H9 (cell line): ENCODE results near the gene KRTAP5-9. TPM values are rescaled to one million over a fixed set of nuclear protein-coding genes. Genes with fewer than 3 reads are reported as not detected.

ENCODE experiments used
- DNase-seq: peaks from one replicate; pipeline ENCODE4 v3.0.0-alpha.2; 2017
- H2AFZ ChIP-seq: one replicate; pipeline ENCODE4 v1.6.1; 2013; ENCODE audit warnings: mild to moderate bottlenecking, low read length, control low read depth, moderate library complexity
- H2AK5ac ChIP-seq: 2 replicates; pipeline ENCODE4 v1.6.1; 2013; ENCODE audit warnings: low read length, control low read depth, mixed read lengths; ENCODE audit not compliant: insufficient read length
- H2BK120ac ChIP-seq: one replicate; pipeline ENCODE4 v1.6.1; 2013; ENCODE audit warnings: low read depth, mild to moderate bottlenecking, low read length, control low read depth, inconsistent platforms; ENCODE audit not compliant: poor library complexity, severe bottlenecking
- H2BK12ac ChIP-seq: 2 replicates; pipeline ENCODE4 v1.6.1; 2013; ENCODE audit warnings: low read length, control low read depth, mixed read lengths, low read depth; ENCODE audit not compliant: insufficient read length
- H2BK15ac ChIP-seq: 2 replicates; pipeline ENCODE4 v1.6.1; 2013; ENCODE audit warnings: low read depth, low read length, control low read depth
- H2BK20ac ChIP-seq: one replicate; pipeline ENCODE4 v1.6.1; 2013; ENCODE audit warnings: low read depth, mild to moderate bottlenecking, low read length, control low read depth, inconsistent platforms; ENCODE audit not compliant: poor library complexity, severe bottlenecking
- H2BK5ac ChIP-seq: 2 replicates; pipeline ENCODE4 v1.6.1; 2013; ENCODE audit warnings: low read length, control low read depth, mixed read lengths; ENCODE audit not compliant: insufficient read length
- H3K14ac ChIP-seq: 2 replicates; pipeline ENCODE4 v1.6.1; 2013; ENCODE audit warnings: low read length, control low read depth; ENCODE audit not compliant: insufficient read depth
- H3K18ac ChIP-seq: 2 replicates; pipeline ENCODE4 v1.6.1; 2013; ENCODE audit warnings: low read depth, mild to moderate bottlenecking, mixed read lengths, low read length, control low read depth; ENCODE audit not compliant: insufficient read length
- H3K23ac ChIP-seq: 2 replicates; pipeline ENCODE4 v1.6.1; 2013; ENCODE audit warnings: low read length, control low read depth, mixed read lengths, low read depth; ENCODE audit not compliant: insufficient read length
- H3K23me2 ChIP-seq: 2 replicates; pipeline ENCODE4 v1.6.1; 2013; ENCODE audit warnings: low read depth, mild to moderate bottlenecking, mixed read lengths, low read length, control low read depth; ENCODE audit not compliant: insufficient read length, poor library complexity, severe bottlenecking
- H3K27ac ChIP-seq: 2 replicates; pipeline ENCODE4 v1.5.1; 2013; ENCODE audit warnings: low read length, control low read depth, mixed read lengths, low read depth; ENCODE audit not compliant: insufficient read length
- H3K27me3 ChIP-seq: 2 replicates; pipeline ENCODE4 v1.6.1; 2013; ENCODE audit warnings: low read length, control low read depth, inconsistent platforms; ENCODE audit not compliant: insufficient read depth
- H3K4ac ChIP-seq: 2 replicates; pipeline ENCODE4 v1.6.1; 2013; ENCODE audit warnings: low read depth, mild to moderate bottlenecking, control low read depth, inconsistent platforms, low read length, moderate library complexity
- H3K4me1 ChIP-seq: 2 replicates; pipeline ENCODE4 v1.6.1; 2013; ENCODE audit warnings: low read length, control low read depth, inconsistent platforms; ENCODE audit not compliant: insufficient read depth
- H3K4me2 ChIP-seq: 2 replicates; pipeline ENCODE4 v1.6.1; 2013; ENCODE audit warnings: low read length, control low read depth, mixed read lengths; ENCODE audit not compliant: insufficient read length, insufficient read depth
- H3K56ac ChIP-seq: 2 replicates; pipeline ENCODE4 v1.6.1; 2013; ENCODE audit warnings: low read depth, mild to moderate bottlenecking, mixed read lengths, low read length, control low read depth; ENCODE audit not compliant: insufficient read length
- H3K79me1 ChIP-seq: 2 replicates; pipeline ENCODE4 v1.6.1; 2013; ENCODE audit warnings: low read depth, mild to moderate bottlenecking, moderate library complexity, low read length, control low read depth, inconsistent platforms; ENCODE audit not compliant: insufficient read depth, poor library complexity, severe bottlenecking
- H3K79me2 ChIP-seq: 2 replicates; pipeline ENCODE4 v1.6.1; 2013; ENCODE audit warnings: low read length, control low read depth, inconsistent platforms; ENCODE audit not compliant: insufficient read depth
- H3K9ac ChIP-seq: 2 replicates; pipeline ENCODE4 v1.6.1; 2013; ENCODE audit warnings: low read length, control low read depth, mixed read lengths; ENCODE audit not compliant: insufficient read length; ENCODE audit errors: extremely low read depth
- H3K9me3 ChIP-seq: one replicate; pipeline ENCODE4 v1.6.1; 2013; ENCODE audit warnings: low read depth, low read length, inconsistent platforms; ENCODE audit not compliant: control insufficient read depth
- H3T11ph ChIP-seq: one replicate; pipeline ENCODE4 v1.6.1; 2013; ENCODE audit warnings: mild to moderate bottlenecking, low read length, control low read depth, inconsistent platforms
- H4K20me1 ChIP-seq: one replicate; pipeline ENCODE4 v1.6.1; 2013; ENCODE audit not compliant: control insufficient read depth, insufficient read length, insufficient read depth
- H4K5ac ChIP-seq: 2 replicates; pipeline ENCODE4 v1.6.1; 2013; ENCODE audit warnings: low read depth, mild to moderate bottlenecking, mixed read lengths, low read length, control low read depth; ENCODE audit not compliant: insufficient read length
- H4K8ac ChIP-seq: replicated peaks from 2 replicates; pipeline ENCODE4 v1.6.1; 2013; ENCODE audit warnings: low read length, control low read depth, mixed read lengths, low read depth; ENCODE audit not compliant: insufficient read length
- H4K91ac ChIP-seq: 2 replicates; pipeline ENCODE4 v1.6.1; 2013; ENCODE audit warnings: low read depth, mild to moderate bottlenecking, moderate library complexity, mixed read lengths, low read length, control low read depth; ENCODE audit not compliant: insufficient read length
- H3K27ac Mint-ChIP-seq, 3 experiments: 2 replicates in 2 of 3; 3 replicates in 1 of 3; pipeline ENCODE4 v1.8.0; 2020 to 2021; ENCODE audit warnings: mixed read lengths in 3 of 3, mild to moderate bottlenecking in 1 of 3, moderate library complexity in 1 of 3
- H3K27me3 Mint-ChIP-seq: 2 replicates; pipeline ENCODE4 v1.8.0; 2021; ENCODE audit warnings: low read depth, mild to moderate bottlenecking, moderate library complexity, mixed read lengths
- H3K36me3 Mint-ChIP-seq, 3 experiments: 2 replicates in 2 of 3; 3 replicates in 1 of 3; pipeline ENCODE4 v1.8.0; 2020 to 2021; ENCODE audit warnings: low read depth in 3 of 3, mixed read lengths in 3 of 3; ENCODE audit not compliant: insufficient read depth in 1 of 3
- H3K4me1 Mint-ChIP-seq, 2 experiments: 2 replicates each; pipeline ENCODE4 v1.8.0; 2020; ENCODE audit warnings: mixed read lengths in 2 of 2
- H3K4me3 Mint-ChIP-seq, 2 experiments: 2 replicates in 1 of 2; 3 replicates in 1 of 2; pipeline ENCODE4 v1.8.0; 2020 to 2021; ENCODE audit warnings: mild to moderate bottlenecking in 2 of 2, mixed read lengths in 2 of 2, moderate library complexity in 1 of 2
- H3K9me3 Mint-ChIP-seq, 2 experiments: 2 replicates in 1 of 2; 3 replicates in 1 of 2; pipeline ENCODE4 v1.8.0; 2020; ENCODE audit warnings: mild to moderate bottlenecking in 2 of 2, mixed read lengths in 2 of 2, moderate library complexity in 1 of 2
- CTCF ChIP-seq: fragments of 200-600 bp; sonication (generic); conservative IDR thresholded peaks from 3 replicates; pipeline ENCODE4 v1.8.0; 2021; ENCODE audit warnings: antibody characterized with exemption, mild to moderate bottlenecking
- WGBS: extraction: QIAGEN DNeasy Blood & Tissue Kit; methylation state at CpG from one replicate; pipeline ENCODE4 v1.1.7; 2013; ENCODE audit warnings: missing lambda C conversion rate, low lambda C conversion rate, mixed read lengths; ENCODE audit not compliant: insufficient read length; ENCODE audit errors: extremely low coverage; 5-methylcytosine and 5-hydroxymethylcytosine counted together
- long read RNA-seq: library from polyadenylated mRNA; unstranded; transcript quantifications from one replicate; pipeline ENCODE4 v2.0.0, GENCODE V29; 2020
- total RNA-seq: library from RNA; stranded (reverse); gene quantifications from 2 replicates; pipeline ENCODE4 v1.2.1, GENCODE V29; 2021

The KRTAP5-9 gene
- not detected in 2 replicates for total RNA-seq
- long read RNA-seq = 0 reads

- H4K91ac ChIP-seq = no peak within 1 kb of the TSS
- no peak within 1 kb of the TSS for H4K5ac ChIP-seq
- no peaks in the 10 kb centered on the region for H4K20me1 ChIP-seq
- no peak within 1 kb of the TSS for H2BK12ac ChIP-seq
- H3T11ph ChIP-seq = no peak within 1 kb of the TSS
- no peak within 1 kb of the TSS for H3K18ac ChIP-seq
- no CpG with 5 or more reads among the region's 5 CpGs for WGBS
- H3K36me3 Mint-ChIP-seq = peaks cover 0 to 13% (median 6%) of the 10 kb centered on the region in 3 experiments; a peak in 6 of 7 replicates
- no peak within 1 kb of the TSS for H2BK5ac ChIP-seq
- H3K9me3 ChIP-seq = no peaks in the 10 kb centered on the region
- no peaks in the 10 kb centered on the region for H3K23me2 ChIP-seq
- H3K23ac ChIP-seq = no peak within 1 kb of the TSS
- H2BK120ac ChIP-seq = no peak within 1 kb of the TSS
- H3K4me2 ChIP-seq = no peak within 1 kb of the TSS
- no peaks in the 10 kb centered on the region for H3K79me2 ChIP-seq
- H3K14ac ChIP-seq = no peak within 1 kb of the TSS; the same call in 1 of the 2 replicates
- DNase-seq = no peak
- no peak within 1 kb of the TSS for H2AFZ ChIP-seq
- H3K56ac ChIP-seq = no peak within 1 kb of the TSS
- H3K4me1 ChIP-seq = no peaks in the 10 kb centered on the region
- no peaks in the 10 kb centered on the region for H3K79me1 ChIP-seq
- H3K9me3 Mint-ChIP-seq = peaks cover 8 to 10% of the 10 kb centered on the region in 2 experiments; a peak in 4 of 5 replicates
- no peak within 1 kb of the TSS for H4K8ac ChIP-seq
- peaks cover 30 to 33% of the 10 kb centered on the region in 2 experiments for H3K4me1 Mint-ChIP-seq
- no peak for TF ChIP-seq CTCF
- H3K9ac ChIP-seq = no peak within 1 kb of the TSS
- H3K27me3 Mint-ChIP-seq = peaks cover 50% of the 10 kb centered on the region
- no peaks in the 10 kb centered on the region for H3K27me3 ChIP-seq
- H2BK15ac ChIP-seq = no peak within 1 kb of the TSS
- no peak within 1 kb of the TSS for H3K27ac Mint-ChIP-seq
- no peak within 1 kb of the TSS for H3K4me3 Mint-ChIP-seq
- no peak within 1 kb of the TSS for H2AK5ac ChIP-seq
- H2BK20ac ChIP-seq = no peak within 1 kb of the TSS
- no peak within 1 kb of the TSS for H3K4ac ChIP-seq
- no peak within 1 kb of the TSS for H3K27ac ChIP-seq
These were observed at the start of gene KRTAP5-9 for GRCh38 chr11:71548120-71548519. Gene KRTAP5-9 (plus strand): TSS chr11:71548420. CDS start chr11:71548658, 238 bp downstream.
